ENCODE results near the gene MAP3K13.

MAP3K13 gene

DNA sequence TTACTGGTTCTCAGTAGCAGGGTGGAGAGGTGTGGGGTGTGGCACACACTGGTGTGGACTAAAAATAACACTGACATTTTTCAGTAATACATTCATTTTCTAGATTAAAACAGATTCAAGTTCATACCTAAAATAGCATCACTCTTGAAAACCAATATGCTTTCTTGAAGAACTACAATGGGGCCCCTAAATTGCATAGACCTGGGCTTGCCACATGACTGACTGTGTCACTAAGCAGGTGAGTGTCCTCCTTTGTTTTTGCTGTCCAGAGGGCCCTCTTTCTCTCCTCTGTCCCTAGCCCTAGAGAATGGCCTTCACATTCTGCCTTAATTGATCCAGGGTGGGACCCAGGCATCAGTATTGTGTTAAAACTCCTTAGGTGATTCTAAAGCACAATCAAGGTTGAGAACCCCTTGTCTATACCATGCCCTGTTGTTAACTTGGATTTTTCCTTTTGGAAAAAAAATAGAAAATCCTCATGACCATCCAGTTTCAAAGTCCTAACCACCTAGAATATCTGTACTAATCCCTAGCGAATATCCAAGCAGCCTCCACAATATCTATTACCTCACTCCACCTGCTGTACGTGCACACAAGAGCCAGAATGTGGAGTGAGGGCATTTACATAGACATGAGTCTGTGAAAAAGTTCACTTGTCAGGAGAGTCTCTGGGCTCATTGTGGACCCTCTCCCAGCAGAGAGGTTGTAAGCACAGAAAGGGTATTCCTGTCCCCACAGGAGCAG lies 154.6 kb downstream of the MAP3K13 start:
- no peak for DNase-seq

DNA sequence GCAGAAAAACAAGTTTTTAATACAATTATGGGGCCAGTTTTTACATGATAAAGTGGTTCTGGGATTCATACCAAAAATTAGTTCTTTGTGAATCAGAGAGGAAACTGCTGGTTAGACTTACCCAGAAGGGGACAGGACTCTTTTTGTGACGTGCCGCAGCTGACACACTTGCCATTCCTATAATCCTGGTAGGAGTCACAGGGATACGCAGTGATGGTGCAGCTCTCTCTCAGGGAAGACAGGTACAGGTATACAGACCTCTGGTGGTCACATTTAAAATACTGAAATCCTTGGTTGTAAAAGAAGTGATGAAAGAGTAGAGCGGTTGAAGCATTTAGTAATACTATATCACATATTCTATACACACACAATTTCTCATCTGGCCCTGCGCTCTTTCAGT lies 156.1 kb downstream of the MAP3K13 start:
- no peak for DNase-seq

DNA sequence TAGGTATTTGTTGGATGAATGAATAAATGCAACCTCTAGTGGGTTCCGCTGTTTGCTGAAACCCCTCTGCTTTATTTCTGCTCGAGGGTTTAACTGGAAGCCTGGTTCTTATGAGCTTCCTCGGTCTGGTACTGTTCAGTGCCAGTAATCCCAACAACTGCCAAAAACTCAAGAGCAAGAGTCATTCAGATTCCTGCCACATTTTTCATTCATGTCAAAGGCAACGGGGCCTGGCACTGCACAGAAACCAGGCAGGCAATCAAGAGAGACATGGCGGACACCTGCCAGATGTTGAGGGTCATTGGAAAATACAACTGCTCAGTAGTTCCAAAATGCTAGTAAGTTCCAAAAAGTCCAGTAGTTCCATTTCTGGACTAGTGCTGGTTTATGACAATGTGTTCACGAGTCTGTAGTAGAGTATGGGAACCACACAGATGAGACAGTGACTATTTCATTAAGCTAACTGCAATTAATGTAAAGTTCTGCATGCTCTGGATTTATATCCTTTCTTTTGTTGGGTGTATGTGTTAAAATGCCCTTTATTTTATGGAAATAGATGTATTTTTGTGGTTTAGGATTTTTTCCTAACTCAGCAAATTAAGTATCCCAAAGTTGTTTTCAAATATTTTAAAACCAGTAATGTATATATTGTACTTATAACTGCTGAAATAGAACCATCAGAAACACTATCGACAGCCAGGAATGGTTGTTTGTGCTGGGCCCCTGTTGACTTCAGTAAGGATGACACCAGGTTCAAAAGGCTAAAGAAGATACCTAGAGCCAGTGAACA lies 158.6 kb downstream of the MAP3K13 start:
- no peak for DNase-seq

DNA sequence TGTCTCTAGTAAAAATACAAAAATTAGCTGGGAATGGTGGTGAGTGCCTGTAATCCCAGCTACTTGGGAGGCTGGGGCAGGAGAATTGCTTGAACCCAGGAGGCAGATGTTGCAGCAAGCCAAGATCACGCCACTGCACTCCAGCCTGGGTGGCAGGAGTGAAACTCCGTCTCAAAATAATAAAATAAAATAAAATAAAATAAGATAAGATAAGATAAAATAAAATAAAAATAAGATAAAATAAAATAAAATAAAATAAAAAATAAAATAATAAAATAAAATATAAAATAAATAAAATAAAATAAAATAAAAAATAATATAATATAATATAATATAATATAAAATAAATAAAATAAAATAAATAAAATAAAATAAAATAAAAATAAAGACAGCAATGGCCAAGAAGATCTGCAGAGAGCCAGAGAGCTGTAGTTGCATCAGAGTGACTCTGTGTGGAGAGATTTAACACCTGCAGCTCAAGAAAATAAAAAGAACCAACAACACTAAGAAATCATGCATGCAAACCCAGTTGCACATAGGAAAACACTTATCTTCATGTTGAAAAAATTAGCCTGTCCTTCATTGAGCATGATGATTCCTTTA lies 163.5 kb downstream of the MAP3K13 start:
- no peak for DNase-seq

DNA sequence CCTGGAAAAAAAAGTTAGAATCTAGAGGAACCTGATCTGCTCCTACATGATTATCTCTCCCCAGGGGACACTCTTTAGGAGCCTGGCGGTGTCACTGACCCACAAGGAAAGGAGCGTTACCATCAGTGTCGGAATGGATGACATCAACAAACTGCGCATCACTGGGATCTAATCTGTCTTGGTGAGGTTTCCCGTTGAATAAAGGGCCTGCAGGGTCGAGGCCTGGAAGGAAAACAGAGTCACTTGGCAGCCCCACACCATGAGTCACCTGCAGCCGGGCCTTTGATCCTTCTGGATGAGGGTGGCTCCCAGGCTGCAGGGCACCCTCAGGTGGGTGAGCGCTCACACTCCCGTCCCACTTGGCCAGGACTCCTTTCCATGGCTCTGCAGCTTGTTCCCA lies 164.4 kb downstream of the MAP3K13 start:
- no peak for DNase-seq

DNA sequence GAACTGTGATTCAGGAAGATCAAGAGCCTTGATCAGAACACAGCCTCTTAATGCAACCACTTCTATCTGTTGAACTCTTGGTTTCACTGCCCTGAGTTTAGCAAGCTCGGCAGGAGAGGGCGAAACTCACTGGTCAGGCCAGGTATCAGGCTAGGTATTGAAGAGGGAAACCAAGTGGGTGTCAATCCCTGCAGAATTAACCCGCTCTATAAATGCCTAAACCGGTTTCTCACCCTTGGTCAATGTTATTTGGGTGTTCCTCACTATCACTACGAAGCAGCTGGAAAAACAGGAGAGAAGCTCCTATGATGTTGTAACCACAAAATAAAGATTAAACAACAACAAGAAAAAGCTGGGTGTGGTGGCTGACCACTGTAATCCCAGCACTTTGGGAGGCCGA lies 165.6 kb downstream of the MAP3K13 start:
- no peak for DNase-seq

DNA sequence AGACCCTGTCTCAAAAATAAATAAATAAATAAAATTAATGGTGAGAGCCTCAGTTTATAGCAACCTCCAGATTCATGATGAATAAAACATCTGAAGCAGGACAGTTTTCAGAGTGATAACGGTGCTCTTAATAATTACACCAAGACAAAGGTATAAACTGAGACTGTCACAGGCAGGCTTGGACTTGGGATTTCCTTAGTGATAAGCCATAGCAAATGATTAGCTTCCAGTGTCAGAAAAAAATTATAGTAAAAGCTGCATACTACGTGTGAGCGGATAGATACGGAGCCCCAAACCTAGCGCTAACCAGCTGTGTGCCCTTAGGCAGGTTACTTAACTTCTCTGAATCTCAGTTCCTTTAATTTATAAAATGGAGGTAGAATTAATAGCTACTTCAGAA lies 167.9 kb downstream of the MAP3K13 start:
- no peak for DNase-seq

DNA sequence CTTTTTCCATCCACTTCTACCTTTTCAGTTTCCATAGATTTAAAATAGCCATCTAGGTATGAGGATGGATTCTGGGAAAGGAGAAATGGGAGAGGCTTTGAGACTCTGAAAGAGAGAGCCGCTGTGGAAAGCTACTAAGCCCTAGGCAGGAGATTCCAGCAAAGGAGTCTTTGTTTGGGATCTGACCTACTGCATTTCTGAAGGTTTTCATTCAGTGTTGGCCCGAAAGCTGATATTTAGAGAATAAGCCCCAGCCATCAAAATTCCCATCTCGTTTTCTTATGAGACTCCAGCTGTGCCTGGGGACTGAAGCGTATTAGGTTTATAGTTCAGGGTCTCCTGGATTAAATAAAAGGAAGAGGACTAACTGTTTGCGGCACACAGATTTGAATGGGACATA lies 170.0 kb downstream of the MAP3K13 start:
- DNase-seq, result no peak

DNA sequence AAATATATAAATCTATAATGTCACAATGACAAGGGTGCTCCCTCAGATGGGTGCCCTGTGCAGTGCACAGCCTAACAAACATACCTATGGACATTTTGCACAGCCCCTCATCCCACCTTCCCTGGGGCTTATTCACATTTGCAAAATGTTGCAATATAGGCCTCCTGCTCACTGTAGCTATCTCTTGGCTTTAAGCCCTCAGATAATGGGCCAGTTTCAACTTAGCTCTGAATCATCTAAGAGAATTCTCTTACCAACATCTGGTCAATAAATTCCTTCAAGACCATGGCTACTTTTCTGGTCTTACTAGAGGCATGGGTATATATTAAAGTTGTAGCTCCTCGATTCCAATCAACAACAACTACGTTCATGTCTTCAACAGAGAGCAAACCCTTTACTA lies 171.6 kb downstream of the MAP3K13 start:
- no peak for DNase-seq

DNA sequence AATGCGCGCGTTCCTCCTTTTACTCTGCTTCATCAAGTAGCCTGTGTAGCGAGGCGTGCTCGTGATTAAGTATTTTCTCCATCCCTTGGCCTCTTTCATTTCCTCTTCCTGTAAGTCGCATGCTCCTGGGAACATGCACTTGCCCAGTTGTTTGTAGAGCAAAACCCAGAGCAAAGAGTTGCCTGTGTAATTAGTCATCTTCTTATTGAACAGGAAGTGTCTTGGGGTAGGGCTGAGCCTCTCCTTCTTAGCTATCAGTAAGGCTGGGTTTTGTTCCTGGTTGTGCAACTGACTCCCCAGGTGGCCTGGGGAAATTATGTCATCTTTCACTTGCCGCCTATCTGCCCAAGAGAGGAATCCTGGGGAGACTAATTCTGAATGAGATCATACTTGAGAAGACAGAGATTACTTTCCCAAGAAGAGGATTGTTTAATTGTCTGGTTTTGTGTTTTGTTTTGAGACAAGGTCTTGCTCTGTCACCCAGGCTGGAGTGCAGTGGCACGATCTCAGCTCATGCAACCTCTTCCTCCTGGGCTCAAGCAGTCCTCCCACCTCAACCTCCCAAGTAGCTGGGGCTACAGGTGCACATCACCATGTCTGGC lies 174.5 kb downstream of the MAP3K13 start:
- DNase-seq, result peak; percentile 94

Data from activated CD4-positive, alpha-beta T cell treated with anti-CD3 and anti-CD28 coated beads, Interleukin-10, Interleukin-2, amounts not matched to agents 100 ng/mL and 50 ng/mL, durations not matched to agents 16 hours and 8 hours (primary cell).